GM23248 (cell line): ENCODE measurements around the gene EMP1. TPM values are rescaled to one million over a fixed set of nuclear protein-coding genes. Genes with fewer than 3 reads are reported as not detected.

ENCODE experiments used
- DNase-seq: peaks from one replicate; pipeline ENCODE4 v3.0.0-alpha.2; 2015
- H2AFZ ChIP-seq: fragments of 200-600 bp; sonication (generic); 2 replicates; pipeline ENCODE4 v1.6.1; 2016; ENCODE audit warnings: antibody characterized with exemption
- H3F3A ChIP-seq: fragments of 200-600 bp; sonication (generic); 2 replicates; pipeline ENCODE4 v1.6.1; 2016; ENCODE audit warnings: mild to moderate bottlenecking, antibody characterized with exemption, mixed run types; ENCODE audit not compliant: insufficient read depth
- H3K27ac ChIP-seq: fragments of 200-600 bp; sonication (generic); 2 replicates; pipeline ENCODE4 v1.5.1; 2016; ENCODE audit warnings: mild to moderate bottlenecking
- H3K27me3 ChIP-seq: fragments of 200-600 bp; sonication (generic); replicated peaks from 2 replicates; pipeline ENCODE4 v1.6.1; 2016; ENCODE audit warnings: mild to moderate bottlenecking; ENCODE audit not compliant: insufficient read depth
- H3K36me3 ChIP-seq: fragments of 200-600 bp; sonication (generic); 2 replicates; pipeline ENCODE4 v1.6.1; 2016; ENCODE audit warnings: low read depth, mild to moderate bottlenecking
- H3K4me1 ChIP-seq: fragments of 200-600 bp; sonication (generic); 2 replicates; pipeline ENCODE4 v1.6.1; 2016; ENCODE audit warnings: mild to moderate bottlenecking; ENCODE audit not compliant: insufficient read depth
- H3K4me2 ChIP-seq: fragments of 200-600 bp; sonication (generic); one replicate; pipeline ENCODE4 v1.6.1; 2016; ENCODE audit warnings: mild to moderate bottlenecking; ENCODE audit not compliant: unreplicated experiment
- H3K4me3 ChIP-seq: fragments of 200-600 bp; sonication (generic); 2 replicates; pipeline ENCODE4 v1.5.1; 2016; ENCODE audit warnings: mild to moderate bottlenecking
- H3K79me2 ChIP-seq: fragments of 200-600 bp; sonication (generic); 2 replicates; pipeline ENCODE4 v1.6.1; 2016; ENCODE audit warnings: mild to moderate bottlenecking; ENCODE audit not compliant: insufficient read depth
- H3K9ac ChIP-seq: fragments of 200-600 bp; sonication (generic); 2 replicates; pipeline ENCODE4 v1.6.1; 2016; ENCODE audit warnings: mild to moderate bottlenecking
- H3K9me2 ChIP-seq: fragments of 200-600 bp; sonication (generic); 2 replicates; pipeline ENCODE4 v1.6.1; 2016; ENCODE audit warnings: mixed run types, mild to moderate bottlenecking, moderate library complexity; ENCODE audit not compliant: insufficient read depth
- H3K9me3 ChIP-seq: fragments of 200-600 bp; sonication (generic); one replicate; pipeline ENCODE4 v1.6.1; 2017; ENCODE audit warnings: low read depth
- H4K20me1 ChIP-seq: fragments of 200-600 bp; sonication (generic); 2 replicates; pipeline ENCODE4 v1.6.0; 2016; ENCODE audit not compliant: insufficient read depth
- EZH2 ChIP-seq: fragments of 200-600 bp; sonication (generic); IDR thresholded peaks from 2 replicates; pipeline ENCODE4 v1.6.1; 2018; ENCODE audit warnings: antibody characterized with exemption, mild to moderate bottlenecking; ENCODE audit not compliant: insufficient read depth, poor library complexity, severe bottlenecking
- EZH2phosphoT487 ChIP-seq: fragments of 200-600 bp; sonication (generic); IDR thresholded peaks from 2 replicates; pipeline ENCODE4 v1.6.1; 2018; ENCODE audit warnings: antibody characterized with exemption, moderate library complexity, mild to moderate bottlenecking, low read depth; ENCODE audit not compliant: insufficient read depth
- WGBS, 2 experiments: methylation state at CpG; one replicate each; pipeline ENCODE4 v1.1.6; 2015 to 2017; ENCODE audit warnings: low lambda C conversion rate in 2 of 2, low coverage in 1 of 2; ENCODE audit errors: missing lambda C conversion rate in 2 of 2; 5-methylcytosine and 5-hydroxymethylcytosine counted together
- in situ Hi-C: fragments of 300-500 bp; cut with MboI; formaldehyde crosslinking; loops from 2 replicates; pipeline ENCODE4 v1.15.0; 2020
- polyA plus RNA-seq: library from polyadenylated mRNA; unstranded; fragments of >200 nt; fragmentation: Nextera tagmentation; extraction: Ambion mirVana; gene quantifications from 2 replicates; pipeline ENCODE4 v1.2.1, GENCODE V29; 2016
- total RNA-seq: library from RNA; depleted of rRNA; stranded (reverse); fragments of >200 nt; shearing (Covaris generic); gene quantifications from 2 replicates; pipeline ENCODE4 v1.2.3, GENCODE V29; 2014

Gene EMP1
- total and polyA plus RNA-seq, 2 experiments from 2014 or later: 518 to 631 TPM

- Histone ChIP-seq H2AFZ (peak overlapping the region; percentile 59), H3K4me1 (peaks cover 41% of the 10 kb centered on the region), H3K27me3 (no peaks in the 10 kb centered on the region), H3K79me2 (no peaks in the 10 kb centered on the region), H3K9ac (peak overlapping the region; percentile 51), H3K27ac (peak overlapping the region; percentile 71), H3K9me3 (no peaks in the 10 kb centered on the region), H3K9me2 (no peaks in the 10 kb centered on the region), H3K36me3 (no peaks in the 10 kb centered on the region), H4K20me1 (no peaks in the 10 kb centered on the region), H3K4me2 (peak overlapping the region; percentile 68), H3K4me3 (peak overlapping the region; percentile 49), H3F3A (peaks cover 33% of the 10 kb centered on the region)
- TF ChIP-seq EZH2phosphoT487 (no peak), EZH2 (no peak)
- peak; percentile 46 for DNase-seq
- in situ Hi-C loops: no loop called here
Measured at GRCh38 chr12:13154831-13155230, 41.7 kb upstream of the EMP1 start.

- Histone ChIP-seq H3K36me3 (no peaks in the 10 kb centered on the region), H2AFZ (peak overlapping the region; percentile 54; the same call in 1 of the 2 replicates), H3K27me3 (no peaks in the 10 kb centered on the region), H3K79me2 (no peaks in the 10 kb centered on the region), H3K4me3 (no peak overlapping the region), H3K4me2 (peak overlapping the region; percentile 40), H3K27ac (no peak overlapping the region), H3K9me3 (no peaks in the 10 kb centered on the region), H3F3A (peaks cover 33% of the 10 kb centered on the region), H3K9ac (no peak overlapping the region), H4K20me1 (no peaks in the 10 kb centered on the region), H3K9me2 (no peaks in the 10 kb centered on the region), H3K4me1 (peaks cover 41% of the 10 kb centered on the region)
- 67 to 68% methylated on average over 2 of the region's 2 CpGs for WGBS, 2 experiments
- in situ Hi-C loops: no loop called here
- no peak for TF ChIP-seq EZH2phosphoT487
- no peak for DNase-seq
Measured at GRCh38 chr12:13156277-13156676, 40.2 kb upstream of the EMP1 start.

DNA sequence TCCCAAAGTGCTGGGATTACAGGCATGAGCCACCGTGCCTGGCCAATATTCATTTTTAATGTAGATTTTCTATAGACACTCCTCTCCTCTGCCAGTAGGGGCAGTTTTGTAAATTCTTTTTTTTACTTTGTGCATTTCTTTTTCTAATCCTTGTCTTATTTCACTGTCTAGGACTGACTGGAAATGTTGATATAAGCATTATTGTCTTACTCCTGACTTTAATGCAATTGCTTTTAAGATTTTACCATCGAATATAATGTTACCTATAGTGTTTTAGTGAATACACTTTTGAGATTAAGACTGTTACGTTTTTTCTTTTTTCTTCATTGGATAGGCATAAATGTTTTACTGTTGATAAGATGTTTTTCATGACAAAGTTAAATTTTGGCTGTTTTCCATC lies 35.4 kb upstream of the EMP1 start:
- Histone ChIP-seq H3K36me3 (no peaks in the 10 kb centered on the region), H3K27me3 (no peaks in the 10 kb centered on the region), H2AFZ (no peak overlapping the region), H3K4me1 (peaks cover 21% of the 10 kb centered on the region), H3K27ac (no peak overlapping the region), H3K4me2 (no peak overlapping the region), H4K20me1 (no peaks in the 10 kb centered on the region), H3K9me3 (no peaks in the 10 kb centered on the region), H3K79me2 (no peaks in the 10 kb centered on the region), H3K9ac (no peak overlapping the region), H3F3A (0 out of 2 replicates have a peak, but pooled peaks cover 8% of the 10 kb centered on the region), H3K4me3 (no peak overlapping the region), H3K9me2 (no peaks in the 10 kb centered on the region)
- WGBS, 2 experiments: 93 to 95% methylated on average over 3 of the region's 3 CpGs
- in situ Hi-C loops: no loop called here
- TF ChIP-seq EZH2: no peak
- TF ChIP-seq EZH2phosphoT487: no peak
- DNase-seq: peak; percentile 39

DNA sequence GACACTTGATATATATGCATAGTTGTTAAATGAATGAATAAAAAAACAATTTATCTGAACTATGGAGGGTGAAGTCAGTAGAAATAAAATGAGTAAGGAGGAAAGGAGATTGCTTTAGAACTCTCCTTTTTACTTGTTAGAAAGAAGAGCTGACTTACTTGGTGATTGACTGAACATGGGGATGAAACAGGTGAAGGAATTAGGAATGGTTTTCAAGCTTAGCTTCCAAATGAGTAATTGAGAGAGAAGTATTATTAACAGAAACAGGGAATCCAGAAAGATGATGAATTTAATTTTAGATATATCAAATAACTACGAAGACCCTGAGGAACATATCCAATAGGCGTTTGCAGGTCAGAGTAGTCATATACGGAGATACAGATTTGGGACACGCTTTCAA lies 33.6 kb upstream of the EMP1 start:
- Histone ChIP-seq H3K27me3 (no peaks in the 10 kb centered on the region), H3K4me1 (peaks cover 14% of the 10 kb centered on the region), H3F3A (0 out of 2 replicates have a peak, but pooled peaks cover 11% of the 10 kb centered on the region), H3K9me2 (no peaks in the 10 kb centered on the region), H2AFZ (no peak overlapping the region), H4K20me1 (no peaks in the 10 kb centered on the region), H3K79me2 (no peaks in the 10 kb centered on the region), H3K36me3 (no peaks in the 10 kb centered on the region), H3K9me3 (no peaks in the 10 kb centered on the region), H3K9ac (no peak overlapping the region), H3K27ac (no peak overlapping the region), H3K4me3 (no peak overlapping the region), H3K4me2 (no peak overlapping the region)
- no peak for DNase-seq
- in situ Hi-C loops: no loop called here
- WGBS, 2 experiments: 97 to 99% methylated on average over 4 of the region's 4 CpGs
- TF ChIP-seq EZH2phosphoT487 (no peak), EZH2 (no peak)

DNA sequence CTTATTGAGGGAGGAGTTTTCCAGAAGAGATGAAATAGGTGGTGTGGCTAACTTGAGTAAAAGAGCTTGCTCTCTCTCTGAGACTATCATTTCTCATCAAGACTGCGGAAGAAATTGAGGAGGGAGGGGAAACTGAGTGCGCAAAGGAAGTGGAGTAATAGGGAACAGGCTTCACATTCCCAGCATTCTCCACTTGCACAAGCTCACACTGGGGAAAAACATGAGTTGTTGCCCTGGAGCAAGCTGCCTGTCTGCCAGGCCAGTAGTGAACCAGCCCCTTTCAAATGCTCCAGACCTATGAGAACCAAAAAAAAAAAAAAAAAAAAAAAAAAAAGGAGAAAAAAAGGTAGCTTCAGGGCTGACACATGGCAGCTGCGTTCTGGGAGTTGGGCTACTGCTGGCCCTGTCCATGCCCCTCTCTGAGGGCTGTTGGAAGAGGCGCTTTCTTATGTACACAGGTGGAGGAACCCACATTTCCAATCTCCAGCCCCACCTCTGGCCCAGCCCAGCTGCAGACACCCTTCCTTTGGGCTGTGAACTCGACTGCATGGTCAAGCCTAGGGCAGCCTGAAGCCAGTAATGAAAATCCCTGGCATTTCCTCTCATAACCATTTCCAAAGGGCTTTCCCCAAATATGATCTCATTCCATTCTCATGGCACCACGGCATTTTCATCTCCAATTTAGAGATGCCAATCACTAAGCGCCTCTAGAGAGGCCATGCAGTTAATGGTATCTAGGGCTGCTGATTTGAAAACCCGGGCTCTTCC lies 32.5 kb upstream of the EMP1 start:
- H2AFZ ChIP-seq: no peak overlapping the region
- H3K9me3 ChIP-seq: no peaks in the 10 kb centered on the region
- WGBS, 2 experiments: 81 to 85% methylated on average over 8 of the region's 8 CpGs
- no peaks in the 10 kb centered on the region for H3K36me3 ChIP-seq
- no peaks in the 10 kb centered on the region for H4K20me1 ChIP-seq
- H3K9ac ChIP-seq: no peak overlapping the region
- H3K27ac ChIP-seq: no peak overlapping the region
- in situ Hi-C loops: no loop called here
- H3K4me2 ChIP-seq: no peak overlapping the region
- peaks cover 14% of the 10 kb centered on the region for H3K4me1 ChIP-seq
- H3F3A ChIP-seq: 0 out of 2 replicates have a peak, but pooled peaks cover 11% of the 10 kb centered on the region
- no peaks in the 10 kb centered on the region for H3K79me2 ChIP-seq
- no peaks in the 10 kb centered on the region for H3K9me2 ChIP-seq
- H3K4me3 ChIP-seq: no peak overlapping the region
- TF ChIP-seq EZH2: no peak
- TF ChIP-seq EZH2phosphoT487: no peak
- no peak for DNase-seq
- no peaks in the 10 kb centered on the region for H3K27me3 ChIP-seq
